Left ventricle myocardium inferior (tissue), 1 donor: ENCODE data around the gene AMH. TPM values are rescaled to one million over a fixed set of nuclear protein-coding genes. Genes with fewer than 3 reads are reported as not detected.
A peak's percentile ranks its signal among the peaks of the same experiment; 100 is the strongest.

Experiments
- DNase-seq: peaks from one replicate; pipeline ENCODE4 v3.0.0-alpha.2; 2020
- H3K27ac ChIP-seq: fragments of 200-600 bp; replicated peaks from 2 replicates; pipeline ENCODE4 v1.8.0; 2021
- H3K27me3 ChIP-seq: fragments of 200-600 bp; 2 replicates; pipeline ENCODE4 v1.8.0; 2021; ENCODE audit warnings: low read depth
- H3K36me3 ChIP-seq: fragments of 200-600 bp; 2 replicates; pipeline ENCODE4 v1.8.0; 2021
- H3K4me1 ChIP-seq: fragments of 200-600 bp; 2 replicates; pipeline ENCODE4 v1.8.0; 2021
- H3K4me3 ChIP-seq: fragments of 200-600 bp; 2 replicates; pipeline ENCODE4 v1.8.0; 2021; ENCODE audit warnings: mild to moderate bottlenecking, moderate library complexity
- H3K9me3 ChIP-seq: fragments of 200-600 bp; replicated peaks from 2 replicates; pipeline ENCODE4 v1.8.0; 2021
- CTCF ChIP-seq: fragments of 200-600 bp; IDR thresholded peaks from 2 replicates; pipeline ENCODE4 v1.8.0; 2021; ENCODE audit warnings: antibody characterized with exemption, mild to moderate bottlenecking, borderline replicate concordance
- intact Hi-C: fragments of 100-400 bp; cut with micrococcal nuclease; formaldehyde crosslinking; loops from one replicate; pipeline ENCODE4 v1.11.0; 2022
- total RNA-seq: library from RNA; stranded (reverse); fragmentation: NEBNext Ultra II Directional; extraction: Animal tissue kit (Norgen Biotek cat#: 25700); gene quantifications from one replicate; pipeline ENCODE4 v1.2.1, GENCODE V29; 2021
- donor health status: DM: no; HTN: yes; CAD: no; lungs with severe emphysema.

Gene AMH
- total RNA-seq, 1 donor from 2014 or later = 1.1 TPM

- H3K4me1 ChIP-seq = peaks cover 37% of the 10 kb centered on the region
- intact Hi-C loops = no loop called here
Observed at GRCh38 chr19:2286402-2287140, 37.4 kb downstream of the AMH start.

GRCh38 chr19:2287585-2288337, 38.6 kb downstream of the AMH start:
- DNase-seq = no peak
- intact Hi-C loops = no loop called here
- peaks cover 28% of the 10 kb centered on the region for H3K4me1 ChIP-seq
- no peaks in the 10 kb centered on the region for H3K36me3 ChIP-seq
- H3K27me3 ChIP-seq = peaks cover 82% of the 10 kb centered on the region
- no peak overlapping the region for H3K4me3 ChIP-seq
- TF ChIP-seq CTCF = no peak
- H3K9me3 ChIP-seq = no peaks in the 10 kb centered on the region
- no peak overlapping the region for H3K27ac ChIP-seq

More at GRCh38 chr19:2286402-2287140, 37.4 kb downstream of the AMH start:
- Histone ChIP-seq H3K27ac (no peak overlapping the region), H3K9me3 (no peaks in the 10 kb centered on the region), H3K27me3 (peaks cover 81% of the 10 kb centered on the region), H3K4me3 (no peak overlapping the region), H3K36me3 (no peaks in the 10 kb centered on the region)
- DNase-seq = no peak
- TF ChIP-seq CTCF = no peak

- no peak for TF ChIP-seq CTCF
- H3K27ac ChIP-seq = no peak overlapping the region
- no peak overlapping the region for H3K4me3 ChIP-seq
- H3K36me3 ChIP-seq = no peaks in the 10 kb centered on the region
- peaks cover 27% of the 10 kb centered on the region for H3K4me1 ChIP-seq
- H3K27me3 ChIP-seq = peaks cover 83% of the 10 kb centered on the region
- intact Hi-C loops = no loop called here
- no peak for DNase-seq
- no peaks in the 10 kb centered on the region for H3K9me3 ChIP-seq
Observed at GRCh38 chr19:2288338-2288817, 39.3 kb downstream of the AMH start.

- Histone ChIP-seq H3K9me3 (no peaks in the 10 kb centered on the region), H3K27me3 (peaks cover 89% of the 10 kb centered on the region), H3K4me1 (peaks cover 29% of the 10 kb centered on the region), H3K27ac (no peak overlapping the region), H3K36me3 (no peaks in the 10 kb centered on the region), H3K4me3 (peak overlapping the region; percentile 59)
- no peak for DNase-seq
- intact Hi-C loops = no loop called here
- TF ChIP-seq CTCF = no peak
Observed at GRCh38 chr19:2288818-2289713, 39.9 kb downstream of the AMH start.

GRCh38 chr19:2289714-2290435, 40.8 kb downstream of the AMH start:
- intact Hi-C loops = no loop called here
- DNase-seq = peak; percentile 42
- Histone ChIP-seq H3K36me3 (no peaks in the 10 kb centered on the region), H3K27ac (peak overlapping the region; percentile 33), H3K27me3 (peaks cover 93% of the 10 kb centered on the region), H3K9me3 (no peaks in the 10 kb centered on the region), H3K4me1 (peaks cover 37% of the 10 kb centered on the region), H3K4me3 (peak overlapping the region; percentile 59)
- no peak for TF ChIP-seq CTCF
